GM21367 (cell line): Measurements from ENCODE around the gene ZNF343.
A peak's percentile ranks its signal among the peaks of the same experiment; 100 is the strongest.

Experiments used
- ATAC-seq: cut with Tn5 transposase; IDR thresholded peaks from one replicate; pipeline ENCODE4 v1.9.1; 2021; ENCODE audit not compliant: unreplicated experiment

ZNF343 gene

DNA sequence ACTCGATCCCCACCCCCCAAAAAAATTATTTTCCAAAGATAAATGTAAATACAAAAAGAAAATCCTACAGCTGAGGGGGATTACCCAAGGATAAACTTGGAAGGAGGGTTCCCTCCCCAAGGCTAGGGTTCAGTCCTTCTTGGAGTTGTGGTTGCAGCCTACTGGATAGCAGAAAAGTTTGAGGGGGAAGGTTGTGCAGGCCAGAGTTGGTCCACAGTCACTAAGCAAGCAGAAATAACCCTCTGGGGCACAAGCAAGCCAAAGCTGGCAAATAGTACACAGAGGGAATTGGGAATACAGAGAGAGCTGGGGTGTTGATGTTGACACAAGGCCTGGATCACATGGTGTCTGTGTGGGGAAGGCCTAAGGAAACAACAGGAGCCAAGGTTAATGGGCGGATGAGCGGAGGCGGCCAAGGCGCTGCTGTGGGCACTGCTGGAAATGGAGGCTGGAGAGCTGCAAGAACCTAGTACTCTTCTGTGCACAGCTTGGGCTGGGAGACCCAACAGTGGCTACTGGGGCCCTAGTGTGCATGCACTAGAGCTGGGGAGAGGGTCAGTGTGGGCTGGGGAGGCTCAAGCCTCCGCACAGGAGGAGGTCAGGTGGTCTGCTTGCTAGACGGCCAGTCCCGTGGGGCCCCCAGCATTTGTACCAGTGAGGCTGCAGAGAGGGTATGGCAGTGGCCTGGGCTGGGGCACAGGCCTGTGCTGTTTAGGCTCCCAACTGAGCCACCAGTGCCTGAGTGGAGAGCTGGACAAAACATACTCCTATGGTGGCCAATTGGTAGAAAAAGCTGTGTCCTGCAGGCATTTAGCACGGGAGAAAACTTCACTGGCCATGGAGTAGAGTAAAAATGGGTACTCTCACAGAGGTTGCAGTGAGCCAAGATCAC lies 32.6 kb downstream of the ZNF343 start:
- no peak for ATAC-seq

DNA sequence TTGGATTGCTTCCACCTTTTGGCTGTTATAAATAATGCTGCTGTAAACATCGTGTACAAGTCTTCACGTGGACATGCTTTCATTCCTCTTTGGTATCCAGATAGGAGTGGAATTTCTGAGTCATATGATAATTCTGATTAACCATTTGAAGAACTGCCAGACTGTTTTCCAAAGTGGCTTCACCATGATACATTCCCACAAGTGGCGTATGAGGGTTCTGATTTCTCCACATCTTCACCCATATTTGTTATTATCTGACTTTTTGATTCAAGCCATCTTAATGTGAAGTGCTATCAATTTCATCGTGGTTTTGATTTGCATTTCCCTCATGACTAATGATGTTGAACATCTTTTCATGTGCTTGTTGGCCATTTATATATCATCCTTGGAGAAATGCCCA lies 35.2 kb downstream of the ZNF343 start:
- no peak for ATAC-seq

DNA sequence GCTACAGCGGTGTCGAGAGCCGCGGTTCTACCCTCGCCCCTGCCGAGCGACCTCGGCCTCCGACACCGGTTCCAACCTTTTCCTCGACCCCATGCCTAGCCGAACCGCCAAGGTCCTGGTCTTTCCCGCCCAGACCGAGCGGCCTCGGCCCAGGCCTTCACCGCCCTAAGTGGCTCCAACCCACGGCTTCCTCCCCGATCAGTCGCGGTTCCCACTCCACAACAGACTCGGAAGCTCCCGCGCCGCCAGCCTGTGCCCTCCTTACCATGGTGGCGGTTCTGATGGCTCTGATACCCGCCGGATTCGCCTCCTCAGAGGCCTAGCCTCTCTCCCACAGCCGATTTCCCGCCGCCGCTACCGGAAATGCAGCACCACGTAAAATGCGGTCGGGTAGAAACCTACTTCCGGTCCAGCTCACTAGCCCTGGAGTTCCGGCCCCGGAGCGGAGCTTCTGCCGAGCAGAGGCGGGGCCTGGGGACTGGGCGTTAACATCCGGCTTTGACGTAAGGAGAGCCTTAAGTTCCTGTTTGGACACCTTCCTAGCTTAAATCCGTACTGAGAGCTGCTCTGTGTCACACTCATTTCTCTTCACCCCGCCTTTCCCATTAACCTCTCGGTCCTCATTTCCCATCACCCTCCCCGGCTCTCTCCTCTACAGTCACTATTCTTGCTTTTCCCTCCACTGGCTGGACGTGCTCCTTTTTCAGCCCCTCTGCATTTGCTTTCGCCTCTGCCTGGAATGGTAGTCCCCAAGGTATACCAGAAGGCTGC lies 38.1 kb downstream of the ZNF343 start, which contains the start of gene SNRPB:
Gene SNRPB, minus strand, starts transcription at position 367 of the 771 bp plus-strand sequence. Its CDS starts 99 bp downstream, at position 268.
- ATAC-seq = peak; percentile 94

DNA sequence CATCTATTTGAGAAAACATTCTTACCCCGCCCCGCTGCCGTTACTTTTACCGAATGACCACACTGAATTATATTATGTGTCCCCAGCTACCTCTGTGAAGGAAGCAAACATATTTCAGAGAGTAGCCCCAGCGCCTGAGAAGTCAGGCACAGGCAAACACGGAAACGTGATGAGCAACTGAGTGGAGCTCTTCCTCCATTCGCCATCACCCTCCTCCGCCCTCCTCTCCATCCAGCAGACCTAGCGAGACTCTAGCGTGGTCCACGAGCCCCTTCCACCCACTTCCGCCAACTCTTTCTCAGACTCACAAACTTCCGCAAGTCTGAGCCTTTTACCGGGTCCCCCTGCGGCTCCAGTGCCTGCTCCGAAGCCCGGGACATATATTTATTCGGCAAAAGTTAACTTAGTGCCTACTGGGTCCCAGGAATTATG lies 38.7 kb downstream of the ZNF343 start:
- no peak for ATAC-seq

DNA sequence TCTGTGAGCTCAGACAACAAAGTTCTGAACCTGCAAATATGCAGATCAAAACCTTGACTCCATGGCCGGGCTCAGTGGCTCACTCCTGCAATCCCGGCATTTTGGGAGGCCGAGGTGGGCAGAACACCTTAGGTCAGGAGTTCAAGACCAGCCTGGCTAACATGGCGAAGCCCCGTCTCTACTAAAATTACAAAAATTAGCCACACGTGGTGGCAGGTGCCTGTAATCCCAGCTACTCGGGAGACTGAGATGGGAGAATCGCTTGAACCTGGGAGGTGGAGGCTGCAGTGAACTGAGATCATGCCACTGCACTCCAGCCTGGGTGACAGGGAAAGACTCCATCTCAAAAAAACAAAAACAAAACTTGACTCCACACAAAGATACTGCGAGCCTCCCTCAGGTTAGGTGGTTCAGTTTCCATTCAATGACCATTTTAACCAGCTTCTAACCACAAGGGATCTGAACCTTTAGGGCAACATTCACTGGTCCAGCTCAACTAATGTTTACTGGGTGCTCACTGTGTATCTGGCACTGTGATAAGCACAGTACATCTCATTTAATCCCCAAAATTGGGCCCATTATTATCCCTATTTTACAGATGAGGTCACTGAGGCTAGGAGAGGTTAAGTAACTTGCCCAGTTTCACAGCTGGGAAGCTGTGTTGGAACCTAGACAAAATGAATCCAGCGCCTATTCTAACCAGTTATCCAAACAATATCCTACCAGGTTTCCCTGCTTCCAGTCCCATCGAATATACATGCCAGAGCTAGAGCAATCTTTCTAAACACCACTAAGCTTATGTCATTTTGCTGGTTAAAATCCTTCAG lies 39.9 kb downstream of the ZNF343 start:
- ATAC-seq = no peak

DNA sequence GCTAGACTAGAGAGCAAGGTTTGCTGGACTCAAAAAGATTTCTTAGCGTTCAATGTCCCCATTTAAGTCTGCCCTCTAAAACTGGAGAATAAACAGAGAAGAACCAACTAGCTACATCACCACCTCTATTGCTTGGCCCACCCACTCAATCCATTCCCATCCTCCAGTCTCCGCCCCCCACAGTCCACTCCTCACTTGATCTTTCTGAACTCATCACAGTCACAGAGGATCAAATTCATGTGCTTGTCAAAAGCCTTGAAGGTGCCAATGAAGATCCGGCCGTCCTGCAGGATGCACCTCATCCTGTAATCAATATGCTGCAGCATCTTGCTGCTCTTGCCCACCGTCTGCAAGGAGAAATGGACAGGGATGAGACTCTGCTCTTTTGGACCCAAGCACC lies 41.3 kb downstream of the ZNF343 start:
- no peak for ATAC-seq

DNA sequence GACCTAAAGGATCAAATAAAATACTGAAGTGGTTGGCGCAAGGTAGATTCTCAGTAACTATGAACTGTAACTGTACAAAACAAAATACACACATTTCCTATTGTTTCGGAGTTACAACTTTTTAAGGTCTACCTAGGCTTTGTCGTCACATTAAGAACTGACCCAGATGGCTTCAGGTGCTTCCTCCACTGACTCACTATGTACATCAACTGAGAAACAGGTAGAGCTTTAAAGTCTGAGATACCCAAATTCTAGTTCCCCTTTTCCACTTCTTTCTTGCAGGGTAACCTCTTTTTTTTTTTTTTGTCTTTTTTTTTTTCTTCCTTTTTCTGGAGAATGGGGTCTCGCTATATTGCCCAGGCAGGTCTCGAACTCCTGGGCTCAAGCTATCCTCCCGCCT lies 43.6 kb downstream of the ZNF343 start:
- ATAC-seq = no peak

DNA sequence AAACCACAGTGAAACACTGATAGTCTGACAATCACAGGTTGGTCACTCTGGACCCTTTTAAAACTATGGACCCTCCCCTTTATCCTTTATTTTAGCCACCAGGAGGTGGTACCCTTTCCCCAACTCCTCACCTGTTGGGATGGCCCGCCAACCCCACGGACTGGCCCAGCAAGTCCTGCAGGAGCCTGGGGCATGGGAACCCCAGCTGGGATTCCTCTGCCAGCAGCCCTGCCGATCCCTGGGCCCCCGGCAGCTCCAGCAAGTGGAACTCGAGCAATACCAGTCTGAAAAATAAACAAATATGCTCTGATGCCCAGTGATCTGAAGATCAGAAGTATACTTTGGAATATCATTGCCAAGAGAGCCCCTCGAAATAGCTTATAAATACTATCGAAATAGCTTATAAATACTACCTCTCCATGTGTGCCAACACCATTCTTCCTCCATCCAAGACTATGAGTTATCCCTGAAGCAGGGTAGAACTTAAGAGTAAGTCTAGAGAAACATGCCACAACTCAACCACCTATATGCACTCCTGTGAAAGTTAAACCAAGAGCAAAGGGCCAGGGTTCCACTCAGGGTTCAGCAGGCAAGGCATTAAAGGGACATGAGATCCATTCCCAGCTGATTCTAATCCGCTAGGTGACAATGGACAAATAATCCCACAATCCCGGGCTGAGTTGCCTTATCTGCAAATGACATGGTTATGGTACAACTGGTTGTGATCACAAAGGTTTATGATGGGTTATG lies 44.9 kb downstream of the ZNF343 start:
- ATAC-seq = no peak

DNA sequence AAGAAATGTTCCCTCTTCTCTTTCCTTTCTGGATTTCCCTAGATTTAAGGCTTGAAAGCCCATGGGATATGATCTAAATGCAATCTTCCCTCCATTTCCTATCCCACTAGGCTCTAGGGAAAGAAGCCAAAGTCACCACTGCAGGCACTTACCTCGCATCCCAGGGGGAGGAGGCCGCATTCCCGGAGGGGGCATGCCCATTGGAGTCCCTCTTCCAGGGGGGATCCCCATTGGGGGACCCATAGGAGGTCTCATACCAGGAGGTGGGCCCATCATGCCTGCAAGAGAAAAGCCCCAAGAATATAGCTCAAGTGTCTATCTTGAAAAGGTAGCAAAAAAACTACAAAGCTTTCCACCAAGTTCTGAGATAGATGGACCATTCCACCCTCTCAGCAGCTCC lies 46.2 kb downstream of the ZNF343 start:
- no peak for ATAC-seq

DNA sequence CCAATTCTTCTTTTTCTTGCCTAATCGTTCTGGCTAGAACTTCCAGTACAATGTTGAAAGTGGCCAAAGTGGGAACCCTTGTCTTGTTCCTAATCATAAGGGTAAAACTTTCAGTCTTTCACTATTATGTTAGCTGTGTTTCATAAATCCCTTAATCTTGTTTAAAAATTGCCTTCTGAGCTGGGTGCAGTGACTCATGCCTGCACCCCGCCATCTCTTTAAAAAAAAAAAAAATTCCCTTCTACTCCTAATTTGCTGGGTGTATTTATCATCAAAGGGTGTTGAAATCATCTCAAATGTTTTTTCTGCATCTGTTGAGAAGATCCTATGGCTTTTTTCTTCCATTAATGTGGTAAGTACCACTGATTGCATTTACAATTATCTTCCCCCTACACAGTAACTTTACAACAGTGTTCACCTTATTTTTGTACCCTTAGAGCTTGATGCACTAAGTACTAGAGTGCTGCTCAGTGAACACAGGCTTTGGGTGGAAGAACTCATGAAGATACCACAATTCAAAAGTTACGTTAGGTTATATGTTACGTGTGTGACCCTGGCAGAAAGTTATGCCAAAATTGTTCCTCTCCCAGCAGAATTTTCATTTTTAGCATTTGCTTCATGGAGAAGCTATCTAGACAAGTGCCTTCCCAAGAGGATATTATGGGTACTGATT lies 47.8 kb downstream of the ZNF343 start:
- ATAC-seq = no peak

DNA sequence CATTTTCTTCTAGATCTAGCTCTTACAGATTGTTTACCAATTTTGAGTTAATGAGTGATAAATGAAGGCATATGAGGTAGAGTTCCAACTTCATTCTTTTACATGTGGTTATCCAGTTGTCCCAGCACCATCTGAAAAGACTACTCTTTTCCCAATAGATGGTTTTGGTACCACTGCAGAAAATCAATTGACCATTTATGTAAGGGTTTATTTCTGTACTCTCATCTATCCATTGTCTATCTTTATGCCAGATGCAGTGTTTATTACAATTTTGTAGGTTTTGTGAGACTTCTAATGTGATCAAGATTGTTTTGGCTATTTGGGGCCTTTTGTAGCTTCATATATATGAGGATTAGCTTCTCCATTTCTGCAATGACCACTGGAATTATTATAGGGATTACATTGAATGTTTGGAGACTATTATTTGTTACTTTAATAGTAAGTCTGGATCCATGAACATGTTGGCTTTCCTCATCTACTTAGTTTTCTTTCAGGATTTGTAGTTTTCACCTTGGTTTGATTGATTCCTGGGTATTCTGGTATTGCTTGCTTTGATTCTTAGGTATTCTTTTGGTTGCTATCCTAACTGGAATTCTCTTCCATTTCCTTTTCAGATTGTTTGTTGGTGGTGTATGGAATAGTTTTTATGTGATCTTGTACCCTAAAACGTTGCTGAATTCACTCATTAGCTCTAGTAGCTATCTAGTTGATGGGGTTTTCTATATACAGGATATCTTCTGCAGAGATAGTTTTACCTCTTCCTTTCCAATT lies 48.5 kb downstream of the ZNF343 start:
- no peak for ATAC-seq

DNA sequence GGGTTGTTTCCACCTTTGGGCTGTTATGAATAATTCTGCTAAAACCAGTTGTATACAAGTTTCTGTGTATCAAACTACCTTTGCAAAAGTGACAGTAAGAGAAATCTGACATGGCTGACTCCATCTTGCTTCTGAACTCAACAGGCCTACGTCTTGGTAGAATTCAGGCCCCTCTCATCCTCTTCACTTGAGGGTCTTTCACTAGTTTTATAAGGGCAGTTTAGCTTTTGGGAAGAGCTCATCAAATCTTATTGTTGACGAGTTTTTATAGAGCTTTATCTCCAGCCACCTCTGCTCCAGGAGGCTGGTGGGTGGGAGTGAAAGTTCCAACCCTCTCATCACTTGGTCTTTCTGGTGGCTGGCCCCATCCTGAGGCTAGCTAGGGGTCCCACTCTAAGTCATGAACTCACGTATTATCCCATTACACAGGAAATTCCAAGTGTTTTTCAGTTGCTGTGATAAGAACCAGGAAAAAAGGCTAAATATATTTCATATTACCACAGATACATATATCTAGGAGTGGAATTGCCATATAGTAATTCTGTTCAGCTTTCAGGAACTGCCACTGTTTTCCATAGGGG lies 49.7 kb downstream of the ZNF343 start:
- no peak for ATAC-seq

DNA sequence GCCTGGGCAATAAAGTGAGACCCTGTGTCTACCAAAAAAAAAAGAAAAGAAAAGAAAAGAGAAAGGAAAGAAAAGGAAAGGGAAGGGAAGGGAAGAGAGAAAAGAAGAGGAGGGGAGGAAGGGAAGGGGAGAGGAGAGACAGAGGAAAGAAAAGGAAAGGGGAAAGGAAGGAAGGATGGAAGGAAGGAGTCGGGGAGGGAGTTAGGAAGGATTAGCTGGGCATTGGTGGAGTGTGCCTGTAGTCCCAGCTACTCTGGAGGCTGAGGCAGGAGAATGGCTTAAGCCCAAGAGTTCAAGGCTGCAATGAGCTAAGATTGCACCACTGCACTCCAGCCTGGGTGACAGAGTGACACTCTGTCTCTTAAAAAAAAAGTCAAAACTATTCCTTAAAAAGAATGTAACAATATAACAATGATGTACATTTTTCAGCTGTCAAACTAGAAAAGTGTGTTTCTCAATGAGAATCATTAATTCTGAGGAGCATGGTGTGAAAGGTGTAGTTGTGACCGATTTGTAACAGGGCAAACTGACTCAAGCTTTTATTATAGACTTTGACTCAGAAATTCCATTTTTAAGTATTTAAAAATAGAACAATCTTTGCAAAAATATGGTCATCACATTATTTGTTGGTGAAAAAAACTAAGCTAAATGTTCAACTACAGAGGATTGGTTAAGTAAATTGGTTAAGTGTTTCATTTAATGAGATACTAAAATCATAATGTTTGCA lies 52.8 kb downstream of the ZNF343 start:
- no peak for ATAC-seq

DNA sequence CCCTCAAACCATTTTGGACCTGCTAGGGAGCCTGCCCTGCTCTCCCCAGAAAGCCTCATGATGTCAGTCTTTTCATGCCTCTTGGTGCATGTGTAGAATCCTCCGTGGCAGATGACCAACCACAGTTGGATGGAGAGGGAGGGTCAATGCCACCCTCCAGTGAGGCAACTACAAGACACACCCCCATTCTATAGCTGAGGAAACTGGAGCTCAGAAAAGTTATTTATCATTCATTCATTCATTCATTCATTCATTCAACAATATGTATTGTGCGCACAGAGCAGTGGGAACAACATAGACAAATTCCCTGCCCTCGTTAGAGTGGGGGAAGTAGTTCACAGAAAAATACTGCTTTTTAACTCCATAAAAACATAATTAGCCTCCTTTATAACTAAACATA lies 54.9 kb downstream of the ZNF343 start:
- ATAC-seq = no peak

DNA sequence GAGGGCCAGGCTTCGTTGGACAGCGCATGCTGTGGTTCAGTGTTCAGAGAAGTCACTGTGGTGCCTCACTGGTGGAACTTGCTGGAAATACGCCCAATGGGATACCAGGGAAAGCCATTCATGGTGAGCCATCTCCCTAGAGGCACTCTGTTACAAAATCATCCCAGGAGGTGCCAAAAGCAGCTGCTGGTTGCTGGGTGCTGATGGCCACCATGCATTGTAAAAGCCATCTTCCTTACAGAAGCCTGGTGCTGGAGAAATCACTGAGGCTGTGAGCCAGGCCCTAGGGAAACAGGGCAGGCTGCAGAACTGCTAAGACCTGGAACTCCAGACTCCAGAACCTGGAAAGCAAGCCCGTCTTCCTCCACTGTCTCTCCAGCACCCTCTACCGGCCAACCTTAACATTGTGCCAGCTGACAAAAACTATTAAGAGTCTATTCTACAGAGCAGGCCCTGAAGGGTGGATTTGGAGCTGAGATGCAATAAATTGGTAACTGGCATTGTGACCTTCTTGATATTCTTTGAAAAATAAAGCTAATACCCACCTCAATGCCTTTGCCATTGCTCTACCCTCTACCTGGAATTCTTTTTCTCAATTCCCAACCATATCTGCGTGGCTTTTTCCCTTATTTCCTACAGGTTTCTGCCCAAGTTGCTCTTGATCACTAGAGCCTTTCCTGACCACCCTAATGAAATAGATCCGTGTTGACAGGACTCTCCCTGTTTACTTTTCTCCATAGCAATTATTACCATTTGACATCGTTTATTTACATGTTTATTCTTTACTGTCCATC lies 56.6 kb downstream of the ZNF343 start:
- no peak for ATAC-seq

DNA sequence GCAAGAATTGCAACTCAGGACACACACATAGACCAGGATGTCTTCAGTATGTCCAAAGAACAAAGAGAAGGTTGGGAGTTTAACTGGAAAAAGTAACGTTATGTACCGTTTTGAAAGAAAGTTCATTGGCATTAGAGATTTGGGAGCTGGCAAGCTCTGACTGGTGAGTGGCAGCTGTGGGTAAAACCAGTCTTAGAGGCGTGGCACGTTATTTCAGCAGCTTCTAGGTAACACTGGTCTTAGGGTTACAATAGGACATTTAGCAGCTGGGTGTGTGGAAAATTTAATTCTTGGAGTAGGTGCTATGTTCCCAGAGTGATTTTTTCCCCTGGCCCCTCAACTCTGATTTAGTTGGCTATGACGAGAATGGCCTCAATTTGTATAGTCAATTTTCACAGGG lies 57.3 kb downstream of the ZNF343 start:
- no peak for ATAC-seq

DNA sequence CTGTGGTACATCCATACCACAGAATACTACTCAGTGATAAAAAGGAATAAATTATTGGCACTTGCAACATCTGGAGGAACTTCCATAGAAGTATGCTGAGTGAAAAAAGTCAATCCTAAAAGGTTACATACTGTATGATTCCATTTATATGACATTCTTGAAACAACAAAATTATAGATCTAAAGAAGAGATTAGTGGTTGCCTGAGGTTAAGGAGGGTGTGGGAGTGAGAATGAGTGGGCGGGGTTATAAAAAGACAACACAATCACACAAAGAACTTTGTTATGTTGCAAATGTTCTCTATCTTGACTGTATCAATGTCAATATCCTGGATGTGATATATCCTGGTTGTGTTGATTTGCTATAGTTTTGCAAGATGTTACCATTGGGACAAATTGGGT lies 59.3 kb downstream of the ZNF343 start:
- no peak for ATAC-seq
